Thoracic aorta (tissue), 2 donors: ENCODE measurements around the gene MPIG6B. TPM values are rescaled to one million over a fixed set of nuclear protein-coding genes. Genes with fewer than 3 reads are reported as not detected.
A peak's percentile ranks its signal among the peaks of the same experiment; 100 is the strongest.

ENCODE experiments used
- ATAC-seq: fragments of 150-250 bp; one replicate; pipeline ENCODE4 v1.8.0; 2017; ENCODE audit warnings: low read depth; ENCODE audit not compliant: insufficient number of reproducible peaks, low FRiP score
- DNase-seq: peaks from one replicate; pipeline ENCODE4 v3.0.0-alpha.2; 2020; ENCODE audit warnings: low spot score
- H3K27ac ChIP-seq, 2 donors: fragments of 200-600 bp; sonication (generic); 1 replicate in 1 of 2; 2 replicates in 1 of 2; pipeline ENCODE4 v1.5.1; 2016; ENCODE audit warnings: mild to moderate bottlenecking in 2 of 2, moderate library complexity in 2 of 2
- H3K27me3 ChIP-seq: fragments of 200-600 bp; sonication (generic); replicated peaks from 2 replicates; pipeline ENCODE4 v1.6.0; 2016; ENCODE audit warnings: mild to moderate bottlenecking; ENCODE audit not compliant: insufficient read depth
- H3K36me3 ChIP-seq: fragments of 200-600 bp; sonication (generic); one replicate; pipeline ENCODE4 v1.5.1; 2016
- H3K4me1 ChIP-seq, 2 donors: fragments of 200-600 bp; sonication (generic); 1 replicate in 1 of 2; 2 replicates in 1 of 2; pipeline versions ENCODE4 v1.5.1 to v1.6.0; 2016; ENCODE audit warnings: low read depth in 2 of 2, mild to moderate bottlenecking in 1 of 2; ENCODE audit not compliant: control insufficient read depth in 1 of 2
- H3K4me3 ChIP-seq: fragments of 200-600 bp; sonication (generic); 2 replicates; pipeline ENCODE4 v1.5.1; 2016; ENCODE audit warnings: mild to moderate bottlenecking
- H3K9me3 ChIP-seq: fragments of 200-600 bp; sonication (generic); 2 replicates; pipeline ENCODE4 v1.5.1; 2016
- CTCF ChIP-seq: fragments of 200-600 bp; sonication (generic); IDR thresholded peaks from one replicate; pipeline ENCODE4 v1.5.1; 2019; ENCODE audit warnings: antibody characterized with exemption
- total RNA-seq, 2 donors: library from RNA; depleted of rRNA; stranded (reverse); fragments of >200 nt; gene quantifications; one replicate each; pipeline versions ENCODE4 v1.1.0 to v1.2.3, GENCODE V29; 2016

MPIG6B gene
- total RNA-seq, 2 donors from 2014 or later, result not detected

GRCh38 chr6:31765559-31765909, 42.4 kb downstream of the MPIG6B start:
- peaks cover 2 to 8% of the 10 kb centered on the region in 2 donors for H3K4me1 ChIP-seq
- H3K4me3 ChIP-seq, result no peak overlapping the region
- ATAC-seq (no peak), DNase-seq (no peak)
- H3K27ac ChIP-seq, result no peak overlapping the region
- no peaks in the 10 kb centered on the region for H3K36me3 ChIP-seq
- TF ChIP-seq CTCF, result no peak
- H3K9me3 ChIP-seq, result no peaks in the 10 kb centered on the region
- no peaks in the 10 kb centered on the region for H3K27me3 ChIP-seq

GRCh38 chr6:31765910-31766794, 43.0 kb downstream of the MPIG6B start:
- no peak for ATAC-seq
- H3K27ac ChIP-seq, result no peak overlapping the region
- peak overlapping the region; percentile 39 for H3K4me3 ChIP-seq
- H3K4me1 ChIP-seq, result peaks cover 2 to 8% of the 10 kb centered on the region in 2 donors
- no peaks in the 10 kb centered on the region for H3K36me3 ChIP-seq
- H3K27me3 ChIP-seq, result no peaks in the 10 kb centered on the region
- no peak for TF ChIP-seq CTCF
- DNase-seq, result no peak
- H3K9me3 ChIP-seq, result no peaks in the 10 kb centered on the region

DNA sequence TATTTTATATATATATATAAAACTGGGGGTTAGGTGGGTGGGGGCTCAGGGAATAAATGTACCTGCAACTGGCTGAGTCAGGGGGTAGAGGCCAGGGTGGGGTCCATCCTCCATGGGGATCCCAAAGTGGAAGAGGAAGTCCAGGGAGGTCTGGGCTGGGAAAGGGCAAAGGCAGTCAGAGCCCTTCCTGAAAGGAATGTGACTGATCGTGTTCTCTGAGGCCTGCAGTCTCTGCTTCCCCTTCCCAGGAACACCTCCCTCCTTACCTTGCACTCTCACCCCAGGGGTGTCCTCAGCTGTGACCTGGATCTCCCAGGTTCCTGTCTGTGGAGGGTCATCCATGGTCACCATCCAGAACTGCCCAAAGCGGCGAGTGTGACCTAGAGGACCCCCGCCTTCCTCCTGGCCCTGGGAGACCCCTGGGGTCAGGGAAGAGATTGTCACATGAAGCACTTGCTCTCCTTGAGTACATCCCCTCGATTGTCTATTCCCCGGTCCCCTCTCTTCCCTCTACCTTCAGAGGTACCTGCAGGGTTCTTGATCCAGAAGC, 44.0 kb downstream of the MPIG6B start:
- DNase-seq (no peak), ATAC-seq (no peak)
- Histone ChIP-seq H3K9me3 (no peaks in the 10 kb centered on the region), H3K4me3 (no peak overlapping the region), H3K27ac (no peak overlapping the region), H3K27me3 (no peaks in the 10 kb centered on the region), H3K36me3 (no peaks in the 10 kb centered on the region), H3K4me1 (peaks cover 2 to 8% of the 10 kb centered on the region in 2 donors)
- no peak for TF ChIP-seq CTCF

GRCh38 chr6:31768363-31769257, 45.4 kb downstream of the MPIG6B start:
- Histone ChIP-seq H3K27me3 (no peaks in the 10 kb centered on the region), H3K4me3 (no peak overlapping the region), H3K27ac (no peak overlapping the region), H3K36me3 (no peaks in the 10 kb centered on the region), H3K9me3 (no peaks in the 10 kb centered on the region), H3K4me1 (peaks cover 2 to 8% of the 10 kb centered on the region in 2 donors)
- ATAC-seq (no peak), DNase-seq (no peak)
- TF ChIP-seq CTCF, result no peak
